Esophagus muscularis mucosa (tissue), 3 donors: ENCODE data around the gene CEMP1.

Experiments used
- POLR2A ChIP-seq: fragments of 450-650 bp; IDR thresholded peaks from one replicate; pipeline ENCODE4 v1.6.1; 2017; ENCODE audit warnings: antibody characterized with exemption, moderate library complexity, mild to moderate bottlenecking, low read depth
- POLR2AphosphoS5 ChIP-seq, 2 donors: sonication (generic); formaldehyde crosslinking; IDR thresholded peaks; one replicate each; pipeline ENCODE4 v1.6.1; 2017; ENCODE audit warnings: antibody characterized with exemption in 2 of 2
- TF ChIP-seq, protein P1 (sequence below), 3 experiments: fragments of 200-600 bp in 2 of 3; fragments of 450-650 bp in 1 of 3; sonication (generic) in 2 of 3; IDR thresholded peaks; one replicate each; pipeline ENCODE4 v1.5.1; 2017 to 2019; ENCODE audit warnings: antibody characterized with exemption in 3 of 3, mild to moderate bottlenecking in 2 of 3, moderate library complexity in 1 of 3

DNA sequence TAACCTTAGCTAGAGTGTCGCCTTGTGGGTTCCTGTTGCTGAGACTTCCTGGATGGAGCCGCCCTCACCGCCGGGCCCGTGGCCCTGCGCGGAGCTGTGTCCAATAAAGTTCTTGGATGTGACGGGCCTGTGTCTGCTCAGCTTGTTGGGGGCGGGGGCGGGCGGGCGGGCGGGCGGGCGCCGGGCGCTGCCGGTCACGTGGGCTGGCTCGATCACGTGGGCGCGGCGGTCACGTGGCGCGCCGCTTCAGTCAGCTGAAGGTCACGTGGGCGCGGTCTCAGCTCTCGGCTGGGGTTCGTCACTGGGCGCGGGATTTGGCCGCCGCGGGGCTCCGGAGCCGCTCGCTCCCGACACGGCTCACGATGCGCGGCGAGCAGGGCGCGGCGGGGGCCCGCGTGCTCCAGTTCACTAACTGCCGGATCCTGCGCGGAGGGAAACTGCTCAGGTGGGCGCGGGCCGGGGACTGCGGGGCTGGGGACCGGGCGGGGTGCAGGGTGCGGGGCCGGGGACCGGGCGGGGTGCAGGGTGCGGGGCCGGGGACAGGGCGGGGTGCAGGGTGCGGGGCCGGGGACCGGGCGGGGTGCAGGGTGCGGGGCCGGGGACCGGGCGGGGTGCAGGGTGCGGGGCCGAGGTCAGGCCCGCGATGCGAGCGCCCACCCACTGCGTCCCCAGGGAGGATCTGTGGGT lies 11.0 kb downstream of the CEMP1 start, which contains the start of gene AMDHD2:
- TF ChIP-seq, protein P1, sequence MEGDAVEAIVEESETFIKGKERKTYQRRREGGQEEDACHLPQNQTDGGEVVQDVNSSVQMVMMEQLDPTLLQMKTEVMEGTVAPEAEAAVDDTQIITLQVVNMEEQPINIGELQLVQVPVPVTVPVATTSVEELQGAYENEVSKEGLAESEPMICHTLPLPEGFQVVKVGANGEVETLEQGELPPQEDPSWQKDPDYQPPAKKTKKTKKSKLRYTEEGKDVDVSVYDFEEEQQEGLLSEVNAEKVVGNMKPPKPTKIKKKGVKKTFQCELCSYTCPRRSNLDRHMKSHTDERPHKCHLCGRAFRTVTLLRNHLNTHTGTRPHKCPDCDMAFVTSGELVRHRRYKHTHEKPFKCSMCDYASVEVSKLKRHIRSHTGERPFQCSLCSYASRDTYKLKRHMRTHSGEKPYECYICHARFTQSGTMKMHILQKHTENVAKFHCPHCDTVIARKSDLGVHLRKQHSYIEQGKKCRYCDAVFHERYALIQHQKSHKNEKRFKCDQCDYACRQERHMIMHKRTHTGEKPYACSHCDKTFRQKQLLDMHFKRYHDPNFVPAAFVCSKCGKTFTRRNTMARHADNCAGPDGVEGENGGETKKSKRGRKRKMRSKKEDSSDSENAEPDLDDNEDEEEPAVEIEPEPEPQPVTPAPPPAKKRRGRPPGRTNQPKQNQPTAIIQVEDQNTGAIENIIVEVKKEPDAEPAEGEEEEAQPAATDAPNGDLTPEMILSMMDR (IDR thresholded peaks at IDR 0.05), result no peak
- TF ChIP-seq POLR2A, result no peak
- peak; percentile 83 to 93 for TF ChIP-seq POLR2AphosphoS5 (IDR thresholded peaks at IDR 0.05)
